CD4-positive, alpha-beta T cell (primary cell): ENCODE results near the gene ERN2. TPM values are rescaled to one million over a fixed set of nuclear protein-coding genes. Genes with fewer than 3 reads are reported as not detected.

ENCODE experiments used
- ATAC-seq: fragments of 200-7000 bp; cut with Tn5 transposase; one replicate; pipeline ENCODE4 v1.10.0; 2022; ENCODE audit warnings: mild to moderate bottlenecking; ENCODE audit not compliant: poor library complexity
- CTCF ChIA-PET: fragments of 350-600 bp; sonication (Branson Sonifier 250); formaldehyde crosslinking; loops from one replicate; lab custom pipeline; 2021; ENCODE audit warnings: antibody characterized with exemption, inconsistent platforms; lab: Charles Lee
- POLR2A ChIA-PET: fragments of 350-600 bp; sonication (Branson Sonifier 250); formaldehyde crosslinking; loops from one replicate; lab custom pipeline; 2021; ENCODE audit warnings: antibody characterized with exemption, inconsistent platforms; lab: Charles Lee
- DNase-seq, 14 experiments: peaks; one replicate each; pipeline ENCODE4 v3.0.0-alpha.2; 2013 to 2020; ENCODE audit warnings: mixed read lengths in 2 of 14
- H3K27ac ChIP-seq, 2 donors: one replicate each; pipeline versions ENCODE4 v1.5.1 to v1.7.0; 2013; ENCODE audit warnings: low read length in 2 of 2, low read depth in 1 of 2, mild to moderate bottlenecking in 1 of 2
- H3K27me3 ChIP-seq, 2 experiments: 1 replicate in 1 of 2; 2 replicates in 1 of 2; pipeline versions ENCODE4 v1.6.1 to v1.7.0; 2013; ENCODE audit warnings: low read length in 2 of 2, control low read depth in 1 of 2, mild to moderate bottlenecking in 1 of 2, moderate library complexity in 1 of 2; ENCODE audit not compliant: insufficient read depth in 2 of 2, control insufficient read depth in 1 of 2
- H3K36me3 ChIP-seq: one replicate; pipeline ENCODE4 v1.6.1; 2013; ENCODE audit warnings: low read length, control low read depth; ENCODE audit not compliant: insufficient read depth
- H3K4me1 ChIP-seq: one replicate; pipeline ENCODE4 v1.6.1; 2013; ENCODE audit warnings: low read length, control low read depth; ENCODE audit not compliant: insufficient read depth
- H3K4me3 ChIP-seq: one replicate; pipeline ENCODE4 v1.5.1; 2013; ENCODE audit warnings: mild to moderate bottlenecking, low read length, moderate library complexity
- H3K9me3 ChIP-seq, 2 experiments: 1 replicate in 1 of 2; 2 replicates in 1 of 2; pipeline versions ENCODE4 v1.6.1 to v1.7.0; 2013; ENCODE audit warnings: low read length in 2 of 2, mild to moderate bottlenecking in 2 of 2, control low read depth in 1 of 2, moderate library complexity in 1 of 2; ENCODE audit not compliant: control insufficient read depth in 1 of 2, insufficient read depth in 1 of 2
- H3K27ac Mint-ChIP-seq: one replicate; pipeline ENCODE4 v1.8.0; 2020; ENCODE audit warnings: mixed read lengths
- H3K27me3 Mint-ChIP-seq: one replicate; pipeline ENCODE4 v1.8.0; 2021; ENCODE audit warnings: mixed read lengths
- H3K36me3 Mint-ChIP-seq: one replicate; pipeline ENCODE4 v1.8.0; 2021; ENCODE audit warnings: low read depth, mixed read lengths
- H3K4me1 Mint-ChIP-seq: one replicate; pipeline ENCODE4 v1.8.0; 2021; ENCODE audit warnings: low read depth, mixed read lengths
- H3K4me3 Mint-ChIP-seq: one replicate; pipeline ENCODE4 v1.8.0; 2020; ENCODE audit warnings: mild to moderate bottlenecking, mixed read lengths
- H3K9me3 Mint-ChIP-seq: one replicate; pipeline ENCODE4 v1.8.0; 2020; ENCODE audit warnings: mixed read lengths
- intact Hi-C, 2 experiments: fragments of 100-400 bp; cut with DNase I in 1 of 2; cut with micrococcal nuclease in 1 of 2; formaldehyde crosslinking; loops; one replicate each; pipeline versions ENCODE4 v1.15.1 to v1.9.0; 2023 to 2025; cut with DNase I, micrococcal nuclease
- total RNA-seq, 174 experiments: library from RNA in 2 of 174; stranded (reverse) in 2 of 174; gene quantifications; one replicate each; pipeline ENCODE4 v1.2.3 and lab custom pipeline; 2021 to 2026
- TF ChIP-seq, protein P1 (sequence below): fragments of 200-600 bp; IDR thresholded peaks from one replicate; pipeline ENCODE4 v1.8.0; 2022; ENCODE audit warnings: antibody characterized with exemption, mild to moderate bottlenecking

ERN2 gene
- total RNA-seq, 2 experiments from 2014 or later: not detected

DNA sequence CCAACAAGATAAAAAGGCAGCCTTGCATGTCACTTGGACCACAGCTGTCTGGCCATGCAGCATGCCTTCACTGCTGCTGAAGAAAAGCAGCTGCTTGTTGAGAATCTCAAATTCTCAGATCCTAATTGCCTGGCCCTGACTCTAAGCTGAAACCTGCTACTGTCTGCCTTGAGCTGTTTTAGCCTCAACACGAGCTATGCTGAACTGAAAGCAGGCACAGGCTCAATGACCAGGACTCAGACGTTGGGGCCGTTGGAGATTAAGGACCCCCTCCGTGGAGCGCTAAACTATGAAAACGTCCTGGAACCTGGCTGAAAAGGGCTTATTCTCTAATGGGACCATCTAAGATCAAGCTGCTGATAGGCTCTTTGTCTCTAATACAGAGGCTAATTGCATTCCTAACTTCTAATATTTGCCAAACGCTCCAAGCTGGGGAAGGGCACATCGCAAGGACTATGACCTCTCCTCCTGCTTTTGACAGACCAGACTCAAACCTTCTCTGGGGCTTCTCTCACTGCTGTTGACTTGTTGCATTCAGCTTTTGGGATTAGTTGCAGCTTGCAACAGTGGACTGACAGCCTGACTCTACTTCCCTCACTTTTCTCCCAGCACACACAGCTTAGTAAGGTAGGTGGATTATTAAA, 38.9 kb downstream of the ERN2 start:
- Mint-ChIP-seq H3K4me3 (no peak overlapping the region), H3K27ac (no peak overlapping the region), H3K4me1 (peaks cover 14% of the 10 kb centered on the region), H3K27me3 (no peaks in the 10 kb centered on the region), H3K36me3 (peaks cover 36% of the 10 kb centered on the region), H3K9me3 (no peaks in the 10 kb centered on the region)
- Histone ChIP-seq H3K27me3 (no peaks in the 10 kb centered on the region), H3K27ac (no peak overlapping the region), H3K4me1 (peaks cover 11% of the 10 kb centered on the region), H3K9me3 (no peaks in the 10 kb centered on the region), H3K4me3 (no peak overlapping the region), H3K36me3 (peaks cover 15% of the 10 kb centered on the region)
- intact Hi-C loops: loop anchor here in 1 of 2 experiments (10.0 kb wide), 1 partner anchor 361 kb away; no protein-coding TSS in a partner anchor
- ATAC-seq (no peak), DNase-seq (no peak)
- ChIA-PET POLR2A (no interaction called here), CTCF (no interaction called here)
- TF ChIP-seq, protein P1, sequence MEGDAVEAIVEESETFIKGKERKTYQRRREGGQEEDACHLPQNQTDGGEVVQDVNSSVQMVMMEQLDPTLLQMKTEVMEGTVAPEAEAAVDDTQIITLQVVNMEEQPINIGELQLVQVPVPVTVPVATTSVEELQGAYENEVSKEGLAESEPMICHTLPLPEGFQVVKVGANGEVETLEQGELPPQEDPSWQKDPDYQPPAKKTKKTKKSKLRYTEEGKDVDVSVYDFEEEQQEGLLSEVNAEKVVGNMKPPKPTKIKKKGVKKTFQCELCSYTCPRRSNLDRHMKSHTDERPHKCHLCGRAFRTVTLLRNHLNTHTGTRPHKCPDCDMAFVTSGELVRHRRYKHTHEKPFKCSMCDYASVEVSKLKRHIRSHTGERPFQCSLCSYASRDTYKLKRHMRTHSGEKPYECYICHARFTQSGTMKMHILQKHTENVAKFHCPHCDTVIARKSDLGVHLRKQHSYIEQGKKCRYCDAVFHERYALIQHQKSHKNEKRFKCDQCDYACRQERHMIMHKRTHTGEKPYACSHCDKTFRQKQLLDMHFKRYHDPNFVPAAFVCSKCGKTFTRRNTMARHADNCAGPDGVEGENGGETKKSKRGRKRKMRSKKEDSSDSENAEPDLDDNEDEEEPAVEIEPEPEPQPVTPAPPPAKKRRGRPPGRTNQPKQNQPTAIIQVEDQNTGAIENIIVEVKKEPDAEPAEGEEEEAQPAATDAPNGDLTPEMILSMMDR: no peak

DNA sequence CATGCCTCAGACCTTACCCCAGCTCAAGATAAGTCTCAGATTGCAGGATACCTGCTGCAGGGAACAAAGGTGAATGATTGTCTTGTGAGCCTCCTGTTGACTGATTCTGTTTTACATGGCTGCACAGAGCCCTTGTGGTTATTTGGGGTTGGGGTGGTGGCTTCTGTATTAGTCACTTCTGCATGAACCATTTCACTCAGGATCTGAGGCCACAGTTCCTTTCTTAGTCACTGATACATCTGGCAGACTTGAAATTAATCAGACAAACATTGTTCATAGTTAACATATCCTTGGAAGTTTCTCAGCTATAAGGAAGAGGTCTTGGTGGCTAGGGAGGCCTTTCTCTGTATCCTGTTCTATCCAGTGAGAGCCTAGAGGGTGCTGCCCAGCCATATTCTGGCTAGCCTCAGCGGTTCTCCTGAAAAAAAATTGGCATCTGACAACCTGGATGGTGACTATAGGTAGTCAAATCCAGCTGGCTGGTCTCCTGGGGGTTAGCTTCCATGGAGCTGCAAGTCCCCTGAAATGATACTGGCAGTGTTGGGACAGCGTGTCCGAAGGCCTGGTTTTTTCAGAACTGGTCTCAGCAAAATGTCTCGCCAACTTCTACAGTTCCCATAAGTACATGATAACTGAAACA, 42.8 kb downstream of the ERN2 start:
- H3K36me3 Mint-ChIP-seq: peaks cover 75% of the 10 kb centered on the region
- H3K27ac Mint-ChIP-seq: no peak overlapping the region
- no peaks in the 10 kb centered on the region for H3K9me3 Mint-ChIP-seq
- intact Hi-C loops: loop anchor here in 1 of 2 experiments (10.0 kb wide), 1 partner anchor 365 kb away; no protein-coding TSS in a partner anchor
- no peaks in the 10 kb centered on the region for H3K4me1 Mint-ChIP-seq
- Histone ChIP-seq H3K4me1 (no peaks in the 10 kb centered on the region), H3K27ac (no peak overlapping the region), H3K36me3 (peaks cover 52% of the 10 kb centered on the region), H3K4me3 (no peak overlapping the region), H3K27me3 (no peaks in the 10 kb centered on the region), H3K9me3 (no peaks in the 10 kb centered on the region)
- TF ChIP-seq, protein P1: no peak
- no peak overlapping the region for H3K4me3 Mint-ChIP-seq
- POLR2A ChIA-PET: no interaction called here
- CTCF ChIA-PET: no interaction called here
- DNase-seq (no peak), ATAC-seq (no peak)
- no peaks in the 10 kb centered on the region for H3K27me3 Mint-ChIP-seq

- H3K27ac ChIP-seq: no peak overlapping the region
- no peaks in the 10 kb centered on the region for H3K4me1 ChIP-seq
- H3K9me3 ChIP-seq: no peaks in the 10 kb centered on the region
- no peak overlapping the region for H3K4me3 Mint-ChIP-seq
- ATAC-seq (no peak), DNase-seq (no peak)
- TF ChIP-seq, protein P1: no peak
- H3K4me1 Mint-ChIP-seq: no peaks in the 10 kb centered on the region
- peaks cover 88% of the 10 kb centered on the region for H3K36me3 Mint-ChIP-seq
- H3K9me3 Mint-ChIP-seq: no peaks in the 10 kb centered on the region
- POLR2A ChIA-PET: interaction anchor here (1.2 kb wide), 1 partner anchor 9 kb away, joined by 4 read pairs; no protein-coding TSS in a partner anchor
- intact Hi-C loops: no loop called here
- H3K4me3 ChIP-seq: no peak overlapping the region
- no peaks in the 10 kb centered on the region for H3K27me3 Mint-ChIP-seq
- no peak overlapping the region for H3K27ac Mint-ChIP-seq
- H3K36me3 ChIP-seq: peaks cover 65% of the 10 kb centered on the region
- CTCF ChIA-PET: interaction anchor here (0.5 kb wide), 1 partner anchor 493 kb away, joined by 3 read pairs; no protein-coding TSS in a partner anchor
- H3K27me3 ChIP-seq: no peaks in the 10 kb centered on the region
These were observed 44.1 kb downstream of the ERN2 start for GRCh38 chr16:23668873-23669272.
